Cardiac muscle cell (in vitro differentiated cells and primary cell): ENCODE data around the gene NFE2L2. TPM values are rescaled to one million over a fixed set of nuclear protein-coding genes. Genes with fewer than 3 reads are reported as not detected.
"Not testable (repeated sequence)": the region's sequence is repeated elsewhere in the genome, so short reads cannot be mapped to it uniquely, and the experiment has no call there.

ENCODE experiments used
- DNase-seq, 2 donors: peaks; one replicate each; pipeline versions ENCODE4 v3.0.0 to v3.0.0-alpha.2; 2010 to 2017; ENCODE audit warnings: low read depth in 1 of 2, low spot score in 1 of 2
- H3K27ac ChIP-seq: fragments of 200-600 bp; sonication (generic); 2 replicates; pipeline ENCODE4 v1.5.1; 2016
- H3K27me3 ChIP-seq: fragments of 200-600 bp; sonication (generic); 2 replicates; pipeline ENCODE4 v1.6.0; 2016; ENCODE audit warnings: control low read depth
- H3K36me3 ChIP-seq: fragments of 200-600 bp; sonication (generic); 2 replicates; pipeline ENCODE4 v1.5.1; 2016; ENCODE audit warnings: control low read depth
- H3K4me1 ChIP-seq: fragments of 200-600 bp; sonication (generic); 2 replicates; pipeline ENCODE4 v1.8.1; 2017; ENCODE audit warnings: low read depth, mild to moderate bottlenecking, mixed run types
- H3K4me3 ChIP-seq: fragments of 200-600 bp; sonication (generic); 2 replicates; pipeline ENCODE4 v1.5.1; 2016; ENCODE audit warnings: mild to moderate bottlenecking
- H3K9me3 ChIP-seq: fragments of 200-600 bp; sonication (generic); 2 replicates; pipeline ENCODE4 v1.5.1; 2017; ENCODE audit warnings: low read depth, mild to moderate bottlenecking, control low read depth
- polyA plus RNA-seq: library from polyadenylated mRNA; unstranded; fragments of >200 nt; fragmentation: Nextera tagmentation; extraction: Ambion mirVana; gene quantifications from 2 replicates; pipeline ENCODE4 v1.2.1, GENCODE V29; 2016
- total RNA-seq: library from RNA; depleted of rRNA; stranded (reverse); fragments of >200 nt; gene quantifications from 2 replicates; pipeline ENCODE4 v1.2.3, GENCODE V29; 2016
- TF ChIP-seq, protein P1 (sequence below): IDR thresholded peaks from 2 replicates; pipeline ENCODE4 v1.5.1; 2012; ENCODE audit warnings: low read depth, mild to moderate bottlenecking, low read length

Gene NFE2L2
- total and polyA plus RNA-seq, 2 experiments from 2014 or later, result 70.0 to 90.5 TPM

GRCh38 chr2:177207101-177207500, 57.4 kb downstream of the NFE2L2 start:
- Histone ChIP-seq H3K4me3 (no peak overlapping the region), H3K27ac (no peak overlapping the region), H3K4me1 (peaks cover 14% of the 10 kb centered on the region), H3K36me3 (no peaks in the 10 kb centered on the region), H3K9me3 (no peaks in the 10 kb centered on the region), H3K27me3 (no peaks in the 10 kb centered on the region)
- DNase-seq, result no peak
- TF ChIP-seq, protein P1, sequence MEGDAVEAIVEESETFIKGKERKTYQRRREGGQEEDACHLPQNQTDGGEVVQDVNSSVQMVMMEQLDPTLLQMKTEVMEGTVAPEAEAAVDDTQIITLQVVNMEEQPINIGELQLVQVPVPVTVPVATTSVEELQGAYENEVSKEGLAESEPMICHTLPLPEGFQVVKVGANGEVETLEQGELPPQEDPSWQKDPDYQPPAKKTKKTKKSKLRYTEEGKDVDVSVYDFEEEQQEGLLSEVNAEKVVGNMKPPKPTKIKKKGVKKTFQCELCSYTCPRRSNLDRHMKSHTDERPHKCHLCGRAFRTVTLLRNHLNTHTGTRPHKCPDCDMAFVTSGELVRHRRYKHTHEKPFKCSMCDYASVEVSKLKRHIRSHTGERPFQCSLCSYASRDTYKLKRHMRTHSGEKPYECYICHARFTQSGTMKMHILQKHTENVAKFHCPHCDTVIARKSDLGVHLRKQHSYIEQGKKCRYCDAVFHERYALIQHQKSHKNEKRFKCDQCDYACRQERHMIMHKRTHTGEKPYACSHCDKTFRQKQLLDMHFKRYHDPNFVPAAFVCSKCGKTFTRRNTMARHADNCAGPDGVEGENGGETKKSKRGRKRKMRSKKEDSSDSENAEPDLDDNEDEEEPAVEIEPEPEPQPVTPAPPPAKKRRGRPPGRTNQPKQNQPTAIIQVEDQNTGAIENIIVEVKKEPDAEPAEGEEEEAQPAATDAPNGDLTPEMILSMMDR, result no peak

DNA sequence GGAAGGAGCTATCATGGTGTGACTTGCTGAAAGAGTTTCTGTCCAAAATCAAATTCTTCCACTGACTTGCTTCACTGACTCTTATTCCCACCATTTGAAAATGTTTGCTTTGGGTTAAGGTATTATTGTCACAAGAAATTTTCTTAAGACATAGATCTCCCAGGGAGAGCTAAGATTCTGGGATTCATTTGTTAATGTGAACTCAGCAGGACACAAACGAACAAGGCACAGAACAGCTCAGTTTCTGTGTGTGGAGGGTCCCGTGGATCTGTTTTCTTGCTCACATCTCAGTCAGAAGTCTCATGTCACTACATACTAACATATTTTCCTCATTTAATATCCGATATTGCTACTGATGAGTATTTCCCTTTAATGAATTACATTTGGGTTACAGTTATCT, 60.1 kb downstream of the NFE2L2 start:
- no peak overlapping the region for H3K4me3 ChIP-seq
- peaks cover 4% of the 10 kb centered on the region for H3K4me1 ChIP-seq
- TF ChIP-seq, protein P1, result no peak
- no peaks in the 10 kb centered on the region for H3K27me3 ChIP-seq
- no peak for DNase-seq
- no peaks in the 10 kb centered on the region for H3K36me3 ChIP-seq
- no peaks in the 10 kb centered on the region for H3K9me3 ChIP-seq
- H3K27ac ChIP-seq, result no peak overlapping the region

DNA sequence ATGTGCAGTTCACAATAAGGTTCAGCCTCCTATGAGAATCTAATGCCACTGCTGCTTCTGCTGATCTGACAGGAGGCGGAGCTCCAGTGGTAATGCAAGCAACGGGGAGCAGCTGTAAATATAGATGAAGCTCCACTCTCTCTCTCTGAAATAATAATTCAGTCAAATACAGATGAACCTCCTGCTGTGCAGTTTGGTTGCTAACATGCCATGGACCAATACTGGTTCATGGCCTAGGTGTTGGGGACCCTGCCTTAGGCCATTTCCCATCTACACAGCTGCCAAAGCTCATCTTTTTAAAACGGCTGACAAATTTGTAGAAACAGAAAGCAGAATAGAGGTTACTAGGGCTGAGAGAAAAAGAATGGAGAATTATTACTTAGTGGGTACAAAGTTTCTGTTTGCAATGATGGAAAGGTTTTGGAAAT, 62.6 kb downstream of the NFE2L2 start:
- H3K9me3 ChIP-seq, result no peaks in the 10 kb centered on the region
- TF ChIP-seq, protein P1, result no peak
- no peak overlapping the region for H3K27ac ChIP-seq
- no peak for DNase-seq
- H3K4me1 ChIP-seq, result no peaks in the 10 kb centered on the region
- no peaks in the 10 kb centered on the region for H3K27me3 ChIP-seq
- no peak overlapping the region for H3K4me3 ChIP-seq
- no peaks in the 10 kb centered on the region for H3K36me3 ChIP-seq

- H3K4me1 ChIP-seq, H3K27ac ChIP-seq, DNase-seq, H3K27me3 ChIP-seq, H3K9me3 ChIP-seq, H3K36me3 ChIP-seq, H3K4me3 ChIP-seq: not testable (repeated sequence)
These were observed 64.1 kb downstream of the NFE2L2 start for GRCh38 chr2:177200419-177200818.

DNA sequence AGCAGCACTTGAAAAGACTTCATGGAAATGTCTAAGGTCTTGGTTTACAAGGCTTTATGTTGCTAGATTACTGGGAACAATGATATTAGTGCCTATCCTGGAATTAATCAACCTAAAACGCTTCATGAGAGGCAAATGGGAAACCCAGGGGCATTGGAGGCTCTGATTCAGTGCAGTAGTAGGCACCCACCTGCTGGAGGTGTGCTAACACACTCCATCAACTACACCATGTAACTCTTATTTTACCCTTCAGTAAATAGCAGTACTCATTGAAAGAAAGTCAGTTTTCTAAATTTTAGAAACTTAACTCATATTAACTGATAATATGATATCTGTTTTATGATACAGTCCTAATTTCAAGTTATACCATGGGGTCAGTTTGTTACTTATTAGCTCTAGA, 69.3 kb downstream of the NFE2L2 start:
- H3K27me3 ChIP-seq, result no peaks in the 10 kb centered on the region
- TF ChIP-seq, protein P1, result no peak
- H3K36me3 ChIP-seq, result no peaks in the 10 kb centered on the region
- no peaks in the 10 kb centered on the region for H3K9me3 ChIP-seq
- no peak overlapping the region for H3K27ac ChIP-seq
- no peaks in the 10 kb centered on the region for H3K4me1 ChIP-seq
- H3K4me3 ChIP-seq, result no peak overlapping the region
- no peak for DNase-seq

GRCh38 chr2:177193240-177193639, 71.3 kb downstream of the NFE2L2 start:
- DNase-seq, result no peak
- Histone ChIP-seq H3K27me3 (no peaks in the 10 kb centered on the region), H3K36me3 (no peaks in the 10 kb centered on the region), H3K9me3 (no peaks in the 10 kb centered on the region), H3K27ac (no peak overlapping the region), H3K4me1 (peaks cover 6% of the 10 kb centered on the region), H3K4me3 (no peak overlapping the region)
- TF ChIP-seq, protein P1, result no peak
